ENCODE measurements around the gene NPAS1. TPM values are rescaled to one million over a fixed set of nuclear protein-coding genes. Genes with fewer than 3 reads are reported as not detected.

Gene NPAS1
- total RNA-seq, 4 donors from 2014 or later: 0.44 TPM; not detected in 3

GRCh38 chr19:47093841-47094240, 74.2 kb downstream of the NPAS1 start:
- TF ChIP-seq, protein P1, sequence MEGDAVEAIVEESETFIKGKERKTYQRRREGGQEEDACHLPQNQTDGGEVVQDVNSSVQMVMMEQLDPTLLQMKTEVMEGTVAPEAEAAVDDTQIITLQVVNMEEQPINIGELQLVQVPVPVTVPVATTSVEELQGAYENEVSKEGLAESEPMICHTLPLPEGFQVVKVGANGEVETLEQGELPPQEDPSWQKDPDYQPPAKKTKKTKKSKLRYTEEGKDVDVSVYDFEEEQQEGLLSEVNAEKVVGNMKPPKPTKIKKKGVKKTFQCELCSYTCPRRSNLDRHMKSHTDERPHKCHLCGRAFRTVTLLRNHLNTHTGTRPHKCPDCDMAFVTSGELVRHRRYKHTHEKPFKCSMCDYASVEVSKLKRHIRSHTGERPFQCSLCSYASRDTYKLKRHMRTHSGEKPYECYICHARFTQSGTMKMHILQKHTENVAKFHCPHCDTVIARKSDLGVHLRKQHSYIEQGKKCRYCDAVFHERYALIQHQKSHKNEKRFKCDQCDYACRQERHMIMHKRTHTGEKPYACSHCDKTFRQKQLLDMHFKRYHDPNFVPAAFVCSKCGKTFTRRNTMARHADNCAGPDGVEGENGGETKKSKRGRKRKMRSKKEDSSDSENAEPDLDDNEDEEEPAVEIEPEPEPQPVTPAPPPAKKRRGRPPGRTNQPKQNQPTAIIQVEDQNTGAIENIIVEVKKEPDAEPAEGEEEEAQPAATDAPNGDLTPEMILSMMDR (IDR thresholded peaks at IDR 0.05; ENCODE audit: low read depth): no peak

- TF ChIP-seq, protein P1 (IDR thresholded peaks at IDR 0.05; ENCODE audit: low read depth): no peak
Observed at GRCh38 chr19:47094557-47095475, 75.2 kb downstream of the NPAS1 start.

Other genes starting within 250 kb of the NPAS1 start
- 100 to 1,000 TPM in 2 of 4 donors, 10 to 100 TPM in 2; 63.3 to 185 (median 100) TPM for gene SLC1A5, start 231.2 kb upstream of the NPAS1 start, total RNA-seq
- 100 to 1,000 TPM in 2 of 4 donors, 10 to 100 TPM in 2; 69.3 to 126 (median 97.3) TPM for gene AP2S1, start 169.0 kb upstream of the NPAS1 start, total RNA-seq
- 10 to 100 TPM; 36.5 to 66.7 (median 50.9) TPM for gene ARHGAP35, start 158.8 kb upstream of the NPAS1 start, total RNA-seq
- 10 to 100 TPM; 25.2 to 42.7 (median 29.2) TPM for gene TMEM160, start 28.8 kb downstream of the NPAS1 start, total RNA-seq
- gene ZC3H4, start 93.9 kb downstream of the NPAS1 start, total RNA-seq: 10 to 100 TPM; 11.9 to 26.9 (median 17.5) TPM
- gene SAE1, start 111.0 kb downstream of the NPAS1 start, total RNA-seq: 10 to 100 TPM; 43.9 to 56.7 (median 51.4) TPM
- gene BBC3, start 211.4 kb downstream of the NPAS1 start, total RNA-seq: 1 to 10 TPM in 3 of 4 donors, not detected in 1; 2.8 to 6.1 (median 4.0) TPM
- gene CCDC9, start 236.7 kb downstream of the NPAS1 start, total RNA-seq: 10 to 100 TPM in 2 of 4 donors, 1 to 10 TPM in 2; 6.4 to 23.2 (median 11.4) TPM